ENCODE results near the gene ITGA5. TPM values are rescaled to one million over a fixed set of nuclear protein-coding genes. Genes with fewer than 3 reads are reported as not detected.

ITGA5 gene
- total RNA-seq, 1 donor from 2014 or later, result 100 TPM

DNA sequence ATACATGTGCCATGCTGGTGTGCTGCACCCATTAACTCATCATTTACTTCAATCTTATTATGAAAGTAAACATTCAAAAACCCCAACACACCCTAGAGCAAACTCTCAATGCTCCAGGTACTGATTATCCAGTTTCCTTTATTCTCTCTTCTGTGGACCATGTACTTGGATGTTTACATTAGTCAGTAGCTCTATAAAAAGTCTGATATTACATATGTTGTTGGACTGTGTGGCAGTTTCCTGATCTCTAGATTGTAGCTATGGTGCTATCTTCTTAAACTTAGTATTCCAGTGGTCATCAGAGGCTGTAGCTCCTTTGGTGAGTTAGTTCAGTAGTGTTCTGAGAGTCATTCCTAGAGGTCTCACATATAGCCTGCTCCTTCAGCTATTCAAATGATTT lies 25.1 kb upstream of the ITGA5 start:
- peaks cover 57% of the 10 kb centered on the region for H3K27me3 Mint-ChIP-seq (ENCODE audit: unreplicated experiment)
- H3K4me3 Mint-ChIP-seq (ENCODE audit: unreplicated experiment), result no peak overlapping the region
- H3K9me3 Mint-ChIP-seq (ENCODE audit: unreplicated experiment), result no peaks in the 10 kb centered on the region
- no peak overlapping the region for H3K27ac Mint-ChIP-seq (ENCODE audit: unreplicated experiment)
- no peak for DNase-seq (ENCODE audit: extremely low spot score, unreplicated experiment)
- peaks cover 1% of the 10 kb centered on the region for H3K4me1 Mint-ChIP-seq (ENCODE audit: unreplicated experiment)
- TF ChIP-seq, protein P1, sequence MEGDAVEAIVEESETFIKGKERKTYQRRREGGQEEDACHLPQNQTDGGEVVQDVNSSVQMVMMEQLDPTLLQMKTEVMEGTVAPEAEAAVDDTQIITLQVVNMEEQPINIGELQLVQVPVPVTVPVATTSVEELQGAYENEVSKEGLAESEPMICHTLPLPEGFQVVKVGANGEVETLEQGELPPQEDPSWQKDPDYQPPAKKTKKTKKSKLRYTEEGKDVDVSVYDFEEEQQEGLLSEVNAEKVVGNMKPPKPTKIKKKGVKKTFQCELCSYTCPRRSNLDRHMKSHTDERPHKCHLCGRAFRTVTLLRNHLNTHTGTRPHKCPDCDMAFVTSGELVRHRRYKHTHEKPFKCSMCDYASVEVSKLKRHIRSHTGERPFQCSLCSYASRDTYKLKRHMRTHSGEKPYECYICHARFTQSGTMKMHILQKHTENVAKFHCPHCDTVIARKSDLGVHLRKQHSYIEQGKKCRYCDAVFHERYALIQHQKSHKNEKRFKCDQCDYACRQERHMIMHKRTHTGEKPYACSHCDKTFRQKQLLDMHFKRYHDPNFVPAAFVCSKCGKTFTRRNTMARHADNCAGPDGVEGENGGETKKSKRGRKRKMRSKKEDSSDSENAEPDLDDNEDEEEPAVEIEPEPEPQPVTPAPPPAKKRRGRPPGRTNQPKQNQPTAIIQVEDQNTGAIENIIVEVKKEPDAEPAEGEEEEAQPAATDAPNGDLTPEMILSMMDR (IDR thresholded peaks at IDR 0.05), result no peak
- no peaks in the 10 kb centered on the region for H3K36me3 Mint-ChIP-seq (ENCODE audit: unreplicated experiment)

DNA sequence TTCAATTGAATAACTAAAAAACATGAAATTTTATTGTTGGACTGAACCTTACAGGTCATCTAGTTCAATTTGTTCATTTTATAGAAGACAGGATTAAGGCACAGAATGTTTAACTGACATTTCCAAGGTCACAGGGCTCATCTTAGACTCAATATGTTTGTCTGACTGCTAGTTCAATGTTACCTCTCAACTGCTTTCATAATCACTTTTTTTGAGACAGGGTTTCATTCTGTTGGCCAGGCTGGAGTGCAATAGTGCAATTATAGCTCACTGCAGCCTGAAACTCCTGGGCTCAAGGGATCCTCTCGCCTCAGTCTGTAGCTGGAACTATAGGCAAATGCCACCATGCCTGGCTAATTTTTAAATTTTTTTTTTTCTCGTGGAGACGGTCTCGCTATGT lies 24.4 kb upstream of the ITGA5 start:
- TF ChIP-seq, protein P1 (IDR thresholded peaks at IDR 0.05), result no peak
- Mint-ChIP-seq H3K36me3 (ENCODE audit: unreplicated experiment) (no peaks in the 10 kb centered on the region), H3K4me3 (ENCODE audit: unreplicated experiment) (no peak overlapping the region), H3K9me3 (ENCODE audit: unreplicated experiment) (no peaks in the 10 kb centered on the region), H3K4me1 (ENCODE audit: unreplicated experiment) (peaks cover 1% of the 10 kb centered on the region), H3K27ac (ENCODE audit: unreplicated experiment) (no peak overlapping the region), H3K27me3 (ENCODE audit: unreplicated experiment) (peaks cover 54% of the 10 kb centered on the region)
- DNase-seq (ENCODE audit: extremely low spot score, unreplicated experiment), result no peak

DNA sequence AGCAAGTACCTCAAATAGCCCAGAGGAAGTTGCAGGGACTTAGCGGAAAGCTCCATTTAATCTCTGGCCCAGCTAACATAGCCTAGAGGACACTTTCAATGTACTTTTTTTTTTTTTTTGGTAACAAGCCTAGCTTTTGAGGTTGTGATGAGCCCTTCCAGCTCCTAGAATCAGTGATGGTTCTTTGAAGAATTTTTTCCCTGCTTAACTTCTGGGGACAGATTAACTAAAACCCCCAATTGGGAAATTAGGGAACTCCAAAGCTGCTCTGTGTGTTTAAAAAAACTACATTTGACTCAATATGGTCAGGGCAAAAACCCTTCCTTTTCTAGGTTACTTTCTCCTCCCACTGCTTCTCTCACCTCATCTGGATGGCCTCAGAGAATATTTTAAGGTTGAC lies 23.9 kb upstream of the ITGA5 start:
- Mint-ChIP-seq H3K27ac (ENCODE audit: unreplicated experiment) (no peak overlapping the region), H3K27me3 (ENCODE audit: unreplicated experiment) (peaks cover 49% of the 10 kb centered on the region), H3K4me3 (ENCODE audit: unreplicated experiment) (no peak overlapping the region)

DNA sequence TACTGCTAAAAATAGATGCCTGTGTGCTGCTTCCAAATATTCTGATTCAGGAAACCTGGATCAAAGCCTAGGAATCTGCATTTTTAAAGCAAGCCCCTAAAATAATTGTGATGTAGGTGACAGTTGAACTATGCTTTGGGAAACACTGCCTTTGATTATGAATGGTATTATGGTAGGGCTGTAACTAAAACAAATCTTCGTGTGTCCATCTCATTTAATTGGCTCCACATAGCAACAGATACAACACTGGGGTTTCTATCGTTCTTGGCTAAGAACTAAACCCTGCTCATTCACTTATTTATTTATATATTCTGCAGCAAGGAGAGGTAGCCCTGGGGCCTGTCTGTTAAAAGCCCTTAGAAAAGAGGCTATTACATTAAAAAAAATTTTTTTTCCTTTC lies 23.0 kb upstream of the ITGA5 start:
- TF ChIP-seq, protein P1 (IDR thresholded peaks at IDR 0.05), result no peak
- no peak overlapping the region for H3K27ac Mint-ChIP-seq (ENCODE audit: unreplicated experiment)
- peaks cover 45% of the 10 kb centered on the region for H3K27me3 Mint-ChIP-seq (ENCODE audit: unreplicated experiment)
- peaks cover 1% of the 10 kb centered on the region for H3K4me1 Mint-ChIP-seq (ENCODE audit: unreplicated experiment)
- H3K36me3 Mint-ChIP-seq (ENCODE audit: unreplicated experiment), result no peaks in the 10 kb centered on the region
- H3K9me3 Mint-ChIP-seq (ENCODE audit: unreplicated experiment), result no peaks in the 10 kb centered on the region
- no peak overlapping the region for H3K4me3 Mint-ChIP-seq (ENCODE audit: unreplicated experiment)
- DNase-seq (ENCODE audit: extremely low spot score, unreplicated experiment), result no peak

More for the DNA sequence above, 23.9 kb upstream of the ITGA5 start:
- DNase-seq (ENCODE audit: extremely low spot score, unreplicated experiment), result no peak
- Mint-ChIP-seq H3K4me1 (ENCODE audit: unreplicated experiment) (peaks cover 1% of the 10 kb centered on the region), H3K9me3 (ENCODE audit: unreplicated experiment) (no peaks in the 10 kb centered on the region), H3K36me3 (ENCODE audit: unreplicated experiment) (no peaks in the 10 kb centered on the region)
- TF ChIP-seq, protein P1 (IDR thresholded peaks at IDR 0.05), result no peak

DNA sequence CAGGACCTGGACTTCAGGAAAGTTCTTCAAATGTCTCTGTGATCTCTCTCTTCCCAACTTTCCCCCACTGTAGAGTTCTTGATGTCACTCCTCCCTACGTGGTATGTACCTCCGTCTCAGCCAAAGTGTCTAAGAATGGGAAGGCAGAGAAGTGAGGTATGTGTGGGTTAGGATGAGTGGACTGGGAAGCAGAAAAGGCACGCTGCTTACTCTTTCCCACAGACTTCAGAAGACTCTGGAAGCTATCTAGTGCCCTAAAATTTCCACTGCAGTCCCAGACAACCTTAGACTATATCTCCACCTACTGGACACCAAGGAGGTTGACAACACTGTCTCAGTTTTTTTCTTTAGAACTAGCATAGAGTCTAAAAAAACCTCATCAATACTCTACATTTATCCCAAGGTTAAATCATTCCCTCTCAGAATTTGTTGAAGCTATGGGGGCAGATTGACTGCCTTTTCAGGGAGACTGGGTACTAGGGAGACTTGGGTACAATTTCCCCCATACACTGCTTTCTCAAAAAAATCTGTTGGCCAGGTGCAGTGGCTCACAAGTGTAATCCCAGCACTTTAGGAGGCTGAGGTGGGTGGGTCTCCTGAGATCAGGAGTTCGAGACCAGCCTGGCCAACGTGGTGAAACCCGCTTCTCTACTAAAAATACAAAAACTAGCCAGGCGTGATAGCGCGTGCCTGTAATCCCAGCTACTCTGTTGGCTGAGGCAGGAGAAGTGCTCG lies 20.6 kb upstream of the ITGA5 start:
- H3K9me3 Mint-ChIP-seq (ENCODE audit: unreplicated experiment), result no peaks in the 10 kb centered on the region
- H3K4me1 Mint-ChIP-seq (ENCODE audit: unreplicated experiment), result peaks cover 6% of the 10 kb centered on the region
- H3K27ac Mint-ChIP-seq (ENCODE audit: unreplicated experiment), result no peak overlapping the region

More for the DNA sequence above, 20.6 kb upstream of the ITGA5 start:
- H3K4me3 Mint-ChIP-seq (ENCODE audit: unreplicated experiment), result no peak overlapping the region
- DNase-seq (ENCODE audit: extremely low spot score, unreplicated experiment), result peak; percentile 49
- TF ChIP-seq, protein P1 (IDR thresholded peaks at IDR 0.05), result peak; percentile 82
- no peaks in the 10 kb centered on the region for H3K36me3 Mint-ChIP-seq (ENCODE audit: unreplicated experiment)
- peaks cover 34% of the 10 kb centered on the region for H3K27me3 Mint-ChIP-seq (ENCODE audit: unreplicated experiment)

Measured in osteocyte (in vitro differentiated cells).